Loucy (cell line): ENCODE measurements around the gene HSD17B4.

ENCODE experiments used
- H2AFZ ChIP-seq: fragments of 200-600 bp; sonication (generic); 2 replicates; pipeline ENCODE4 v1.6.0; 2016; ENCODE audit warnings: antibody characterized with exemption, mild to moderate bottlenecking, low read length, moderate library complexity
- H3F3A ChIP-seq: fragments of 200-600 bp; 2 replicates; pipeline ENCODE4 v1.6.0; 2016; ENCODE audit warnings: antibody characterized with exemption, low read depth, mild to moderate bottlenecking
- H3K27me3 ChIP-seq: fragments of 200-600 bp; sonication (generic); 2 replicates; pipeline ENCODE4 v1.6.1; 2014; ENCODE audit warnings: low read length, mild to moderate bottlenecking; ENCODE audit not compliant: insufficient read depth, poor library complexity, severe bottlenecking
- H3K36me3 ChIP-seq: fragments of 200-600 bp; sonication (generic); 2 replicates; pipeline ENCODE4 v1.6.1; 2016; ENCODE audit warnings: low read length; ENCODE audit not compliant: insufficient read depth
- H3K4me1 ChIP-seq: fragments of 200-600 bp; sonication (generic); 2 replicates; pipeline ENCODE4 v1.5.1; 2014; ENCODE audit warnings: low read length, mild to moderate bottlenecking; ENCODE audit not compliant: insufficient read depth, poor library complexity, severe bottlenecking
- H3K4me2 ChIP-seq: fragments of 200-600 bp; sonication (generic); 2 replicates; pipeline ENCODE4 v1.6.0; 2014; ENCODE audit warnings: antibody characterized with exemption, low read length, low read depth, mild to moderate bottlenecking; ENCODE audit not compliant: poor library complexity, severe bottlenecking
- H3K4me3 ChIP-seq: fragments of 200-600 bp; sonication (generic); 2 replicates; pipeline ENCODE4 v1.5.1; 2014; ENCODE audit warnings: low read length, mild to moderate bottlenecking, mixed read lengths; ENCODE audit not compliant: poor library complexity, severe bottlenecking
- H3K79me2 ChIP-seq: fragments of 200-600 bp; sonication (generic); 2 replicates; pipeline ENCODE4 v1.6.1; 2014; ENCODE audit warnings: low read length; ENCODE audit not compliant: insufficient read depth
- H3K9ac ChIP-seq: fragments of 200-600 bp; sonication (generic); 2 replicates; pipeline ENCODE4 v1.6.0; 2014; ENCODE audit warnings: mild to moderate bottlenecking, low read depth, low read length, moderate library complexity; ENCODE audit not compliant: poor library complexity, severe bottlenecking
- H3K9me2 ChIP-seq: fragments of 200-600 bp; sonication (generic); replicated peaks from 2 replicates; pipeline ENCODE4 v1.6.1; 2016; ENCODE audit warnings: low read depth, low read length, mixed read lengths
- H3K9me3 ChIP-seq: fragments of 200-600 bp; sonication (generic); 2 replicates; pipeline ENCODE4 v1.6.1; 2014; ENCODE audit warnings: mild to moderate bottlenecking, antibody characterized with exemption, low read length, low read depth; ENCODE audit not compliant: insufficient read depth
- H4K20me1 ChIP-seq: fragments of 200-600 bp; sonication (generic); 2 replicates; pipeline ENCODE4 v1.6.0; 2014; ENCODE audit warnings: antibody characterized with exemption, low read length, mild to moderate bottlenecking; ENCODE audit not compliant: insufficient read depth, poor library complexity, severe bottlenecking
- EZH2phosphoT487 ChIP-seq: fragments of 200-600 bp; IDR thresholded peaks from 2 replicates; pipeline ENCODE4 v1.6.1; 2018; ENCODE audit warnings: antibody characterized with exemption, mild to moderate bottlenecking, moderate library complexity, borderline replicate concordance
- TF ChIP-seq, protein P1 (sequence below): fragments of 200-600 bp; sonication (generic); conservative IDR thresholded peaks from 2 replicates; pipeline ENCODE4 v1.5.1; 2014; ENCODE audit warnings: mild to moderate bottlenecking, antibody characterized with exemption, low read length

Gene HSD17B4

DNA sequence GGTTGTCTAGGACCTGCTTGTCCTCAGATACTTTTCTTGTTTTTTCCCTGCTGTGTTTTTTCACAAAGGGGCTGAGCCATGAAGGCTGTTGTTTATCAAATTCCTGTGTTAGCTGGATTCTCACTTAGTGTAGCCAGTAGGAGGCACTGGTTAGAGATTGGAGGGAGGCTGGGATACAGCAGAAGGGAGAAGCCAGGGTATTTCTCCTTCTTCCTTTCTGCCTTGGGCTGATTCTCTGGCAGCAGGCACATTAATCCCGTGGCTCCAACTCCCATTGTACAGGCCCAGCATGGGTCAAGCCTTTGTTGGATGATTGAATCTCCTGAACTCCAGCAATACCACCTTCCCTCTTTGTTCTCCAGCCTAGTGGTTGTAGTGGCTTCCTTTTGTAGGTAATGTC is 130.7 kb downstream of the HSD17B4 start:
- Histone ChIP-seq H3K4me3 (no peak overlapping the region), H3K27me3 (no peaks in the 10 kb centered on the region), H3K4me1 (no peaks in the 10 kb centered on the region), H3K4me2 (no peak overlapping the region), H3K9me3 (no peaks in the 10 kb centered on the region), H3K9ac (no peak overlapping the region), H3K9me2 (no peaks in the 10 kb centered on the region), H3K79me2 (no peaks in the 10 kb centered on the region), H4K20me1 (no peaks in the 10 kb centered on the region), H3F3A (no peaks in the 10 kb centered on the region), H2AFZ (no peak overlapping the region), H3K36me3 (no peaks in the 10 kb centered on the region)
- TF ChIP-seq EZH2phosphoT487 = no peak
- TF ChIP-seq, protein P1, sequence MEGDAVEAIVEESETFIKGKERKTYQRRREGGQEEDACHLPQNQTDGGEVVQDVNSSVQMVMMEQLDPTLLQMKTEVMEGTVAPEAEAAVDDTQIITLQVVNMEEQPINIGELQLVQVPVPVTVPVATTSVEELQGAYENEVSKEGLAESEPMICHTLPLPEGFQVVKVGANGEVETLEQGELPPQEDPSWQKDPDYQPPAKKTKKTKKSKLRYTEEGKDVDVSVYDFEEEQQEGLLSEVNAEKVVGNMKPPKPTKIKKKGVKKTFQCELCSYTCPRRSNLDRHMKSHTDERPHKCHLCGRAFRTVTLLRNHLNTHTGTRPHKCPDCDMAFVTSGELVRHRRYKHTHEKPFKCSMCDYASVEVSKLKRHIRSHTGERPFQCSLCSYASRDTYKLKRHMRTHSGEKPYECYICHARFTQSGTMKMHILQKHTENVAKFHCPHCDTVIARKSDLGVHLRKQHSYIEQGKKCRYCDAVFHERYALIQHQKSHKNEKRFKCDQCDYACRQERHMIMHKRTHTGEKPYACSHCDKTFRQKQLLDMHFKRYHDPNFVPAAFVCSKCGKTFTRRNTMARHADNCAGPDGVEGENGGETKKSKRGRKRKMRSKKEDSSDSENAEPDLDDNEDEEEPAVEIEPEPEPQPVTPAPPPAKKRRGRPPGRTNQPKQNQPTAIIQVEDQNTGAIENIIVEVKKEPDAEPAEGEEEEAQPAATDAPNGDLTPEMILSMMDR = no peak

DNA sequence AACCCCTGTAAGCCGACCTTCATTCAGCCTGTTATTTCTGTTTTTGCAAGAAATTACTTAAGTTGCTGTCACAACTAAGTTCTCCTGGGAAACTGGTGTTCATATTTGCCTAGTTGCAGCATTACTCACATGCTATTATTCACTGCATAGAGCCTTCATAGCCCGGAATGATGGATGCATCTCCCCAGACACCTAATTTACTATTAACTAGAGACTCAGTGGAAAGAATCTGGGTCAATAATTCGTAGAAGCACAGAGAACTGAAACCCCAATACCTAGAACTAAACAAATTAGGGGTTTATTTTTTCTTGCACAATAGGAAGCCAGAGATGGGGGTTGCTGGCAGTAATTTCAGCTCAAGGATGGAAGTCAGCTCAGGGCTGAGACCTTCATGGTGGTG is 131.4 kb downstream of the HSD17B4 start:
- no peaks in the 10 kb centered on the region for H3K36me3 ChIP-seq
- no peak overlapping the region for H3K9ac ChIP-seq
- H3F3A ChIP-seq = no peaks in the 10 kb centered on the region
- H3K79me2 ChIP-seq = no peaks in the 10 kb centered on the region
- no peak overlapping the region for H3K4me3 ChIP-seq
- no peak overlapping the region for H2AFZ ChIP-seq
- no peaks in the 10 kb centered on the region for H3K9me2 ChIP-seq
- H3K4me1 ChIP-seq = no peaks in the 10 kb centered on the region
- no peak overlapping the region for H3K4me2 ChIP-seq
- no peaks in the 10 kb centered on the region for H3K27me3 ChIP-seq
- TF ChIP-seq EZH2phosphoT487 = no peak
- TF ChIP-seq, protein P1 = no peak
- no peaks in the 10 kb centered on the region for H4K20me1 ChIP-seq
- no peaks in the 10 kb centered on the region for H3K9me3 ChIP-seq
